HFF-Myc (cell line): Measurements from ENCODE around the gene NECAP2.

Experiments used
- DNase-seq: peaks from one replicate; pipeline ENCODE4 v3.0.0-alpha.2; 2011; ENCODE audit warnings: low read depth; ENCODE audit errors: extremely low read depth
- H3K4me3 ChIP-seq: replicated peaks from 2 replicates; pipeline ENCODE4 v1.5.1; 2011; ENCODE audit warnings: low read depth, mild to moderate bottlenecking, control low read depth, low read length
- CTCF ChIP-seq: IDR thresholded peaks from 2 replicates; pipeline ENCODE4 v1.5.1; 2012; ENCODE audit warnings: mild to moderate bottlenecking, low read depth, low read length, control low read depth; ENCODE audit errors: missing control alignments

NECAP2 gene

GRCh38 chr1:16440470-16441281 is at the start of gene NECAP2:
TSS of gene NECAP2 (plus strand) at chr1:16440724. CDS start at chr1:16440762, 38 bp downstream.
- DNase-seq = peak; percentile 71
- peak; percentile 58 for TF ChIP-seq CTCF
- H3K4me3 ChIP-seq = peak within 1 kb of the TSS; percentile 99

DNA sequence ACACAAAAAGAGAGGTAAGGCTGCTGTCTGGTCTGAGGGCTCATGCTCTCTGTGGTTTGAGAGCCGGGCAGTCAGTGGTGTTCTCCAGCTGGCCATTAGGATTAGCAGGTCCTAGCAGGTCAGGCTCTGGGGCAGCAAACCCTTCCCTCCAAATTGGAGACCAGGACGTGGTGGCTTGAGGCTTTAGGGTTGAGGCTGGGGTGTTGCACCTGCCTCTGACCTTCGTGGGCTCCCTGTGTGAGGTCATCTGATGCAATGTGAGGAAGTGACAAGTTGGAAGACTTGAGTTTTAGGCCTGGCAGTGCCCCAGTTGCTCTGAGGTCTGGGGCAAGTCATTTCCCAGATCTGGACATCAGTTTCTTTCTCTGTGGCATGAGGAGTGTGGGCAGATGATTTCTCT is 49.1 kb upstream of the NECAP2 start:
- TF ChIP-seq CTCF = no peak
- no peak overlapping the region for H3K4me3 ChIP-seq
- DNase-seq = no peak

- H3K4me3 ChIP-seq = no peak overlapping the region
- DNase-seq = no peak
- TF ChIP-seq CTCF = no peak
Observed at GRCh38 chr1:16392740-16393569, 47.6 kb upstream of the NECAP2 start.

DNA sequence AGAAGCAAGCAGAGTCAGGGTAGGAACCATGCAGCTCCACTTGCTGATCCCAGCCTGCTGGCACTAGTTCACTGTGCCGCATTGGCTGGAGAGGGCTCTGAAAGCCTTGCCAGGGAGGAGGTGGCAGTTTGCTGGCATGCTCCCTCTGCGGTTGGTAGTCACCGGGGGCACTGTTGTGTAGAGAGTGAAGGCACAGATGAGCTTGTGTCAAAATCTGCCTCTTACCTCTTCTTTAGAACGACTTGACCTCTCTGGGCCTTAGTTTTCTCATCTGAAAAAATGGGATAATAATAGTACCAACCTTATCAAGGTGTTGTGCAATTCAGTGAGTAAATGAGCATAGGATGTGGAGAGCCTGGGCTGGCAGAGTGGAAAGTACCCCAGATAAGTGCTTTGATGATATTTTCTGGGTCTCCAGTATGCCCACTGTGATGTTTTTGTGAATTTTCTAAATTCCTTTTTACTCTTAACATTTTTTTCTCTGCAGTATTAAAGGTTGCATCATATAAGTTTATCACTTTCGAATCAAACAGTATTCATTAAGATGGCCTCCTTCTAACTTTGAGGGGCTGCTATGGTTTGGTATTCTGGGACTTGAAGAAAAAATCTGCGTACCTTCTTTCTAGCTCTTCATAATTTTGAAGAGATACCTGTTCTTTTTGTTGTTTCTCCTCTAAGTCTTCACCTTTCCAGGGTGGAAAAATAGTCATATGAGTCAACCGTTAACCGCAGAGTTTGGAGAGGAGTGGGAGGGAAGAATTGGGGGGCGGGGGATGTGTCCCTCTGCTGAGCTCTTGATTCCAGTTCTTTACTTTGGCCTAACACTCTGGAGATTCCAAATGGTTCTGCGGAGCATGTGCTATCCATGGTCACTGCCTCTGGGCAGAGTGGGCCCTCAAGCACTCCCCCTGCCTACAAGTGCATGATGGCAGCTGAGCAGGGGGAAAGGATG is 46.7 kb upstream of the NECAP2 start:
- no peak for DNase-seq
- TF ChIP-seq CTCF = no peak
- no peak overlapping the region for H3K4me3 ChIP-seq

DNA sequence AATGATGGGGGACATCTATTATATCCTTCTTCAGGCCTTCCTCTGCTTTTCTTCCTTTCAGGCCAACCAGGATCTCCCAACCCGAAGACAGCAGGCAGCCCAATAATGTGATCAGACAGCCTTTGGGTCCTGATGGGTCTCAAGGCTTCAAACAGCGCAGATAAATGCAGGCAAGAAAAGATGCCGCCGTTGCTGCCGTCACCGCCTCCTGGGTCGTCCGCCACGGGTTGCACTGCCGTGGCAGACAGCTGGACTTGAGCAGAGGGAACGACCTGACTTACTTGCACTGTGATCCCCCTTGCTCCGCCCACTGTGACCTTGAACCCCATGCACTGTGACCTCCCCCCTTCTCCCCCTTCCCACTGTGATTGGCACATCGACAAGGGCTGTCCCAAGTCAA is 45.5 kb upstream of the NECAP2 start:
- no peak for DNase-seq
- no peak overlapping the region for H3K4me3 ChIP-seq
- no peak for TF ChIP-seq CTCF

DNA sequence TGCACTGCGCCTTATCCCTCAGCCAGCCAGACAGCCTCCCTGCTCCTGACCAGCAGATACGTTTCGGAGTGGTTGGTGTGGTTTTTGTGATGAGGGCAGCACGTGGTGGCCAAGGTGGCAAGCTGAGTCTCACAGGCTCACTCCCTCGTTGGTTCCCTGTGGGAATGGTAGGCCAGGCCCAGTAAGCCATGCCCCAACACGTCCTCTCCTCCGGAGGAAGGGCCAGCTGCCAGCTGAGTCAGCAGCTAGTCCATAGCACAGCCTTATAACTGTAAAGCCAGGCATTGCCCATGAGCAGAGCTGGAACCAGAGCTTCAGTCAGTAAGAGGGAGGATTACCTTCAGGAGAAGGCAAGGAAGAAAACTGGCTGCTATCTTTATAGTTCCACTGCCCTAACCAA is 43.9 kb upstream of the NECAP2 start:
- DNase-seq = peak; percentile 50
- no peak overlapping the region for H3K4me3 ChIP-seq
- TF ChIP-seq CTCF = no peak
